Measurements from ENCODE around the gene BTBD9. TPM values are rescaled to one million over a fixed set of nuclear protein-coding genes. Genes with fewer than 3 reads are reported as not detected.

Gene BTBD9
- total RNA-seq, 2 donors from 2014 or later, result 15.3 to 23.6 TPM

DNA sequence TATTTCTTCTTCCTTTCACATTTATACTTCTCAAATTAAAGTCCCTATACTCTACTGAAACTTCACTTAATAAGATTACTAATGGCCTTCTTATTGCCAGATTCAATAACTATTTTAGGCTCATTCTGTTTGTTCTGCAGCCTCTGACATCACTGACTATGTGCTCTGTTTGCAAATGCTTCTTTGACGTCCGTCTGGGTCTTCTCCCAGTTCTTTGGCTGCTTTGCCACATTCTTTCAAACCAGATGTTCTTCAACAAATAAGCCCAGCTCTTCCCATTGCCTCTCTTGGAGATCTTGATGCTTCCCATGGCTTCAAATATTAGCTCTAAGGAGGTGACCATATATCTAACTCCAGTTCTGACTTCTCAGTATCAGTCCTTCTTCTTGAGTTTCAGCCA is 117.4 kb downstream of the BTBD9 start:
- no peaks in the 10 kb centered on the region for H3K9me3 ChIP-seq
- H3K4me3 ChIP-seq, result no peak overlapping the region
- H3K4me1 ChIP-seq, result no peaks in the 10 kb centered on the region
- no peaks in the 10 kb centered on the region for H3K27me3 ChIP-seq
- intact Hi-C loops (cut with DNase I), result no loop called here
- no peak for DNase-seq
- no peak overlapping the region for H3K9ac ChIP-seq (ENCODE audit: low read depth in 2 of 2, low read length in 2 of 2)
- TF ChIP-seq, protein P1, sequence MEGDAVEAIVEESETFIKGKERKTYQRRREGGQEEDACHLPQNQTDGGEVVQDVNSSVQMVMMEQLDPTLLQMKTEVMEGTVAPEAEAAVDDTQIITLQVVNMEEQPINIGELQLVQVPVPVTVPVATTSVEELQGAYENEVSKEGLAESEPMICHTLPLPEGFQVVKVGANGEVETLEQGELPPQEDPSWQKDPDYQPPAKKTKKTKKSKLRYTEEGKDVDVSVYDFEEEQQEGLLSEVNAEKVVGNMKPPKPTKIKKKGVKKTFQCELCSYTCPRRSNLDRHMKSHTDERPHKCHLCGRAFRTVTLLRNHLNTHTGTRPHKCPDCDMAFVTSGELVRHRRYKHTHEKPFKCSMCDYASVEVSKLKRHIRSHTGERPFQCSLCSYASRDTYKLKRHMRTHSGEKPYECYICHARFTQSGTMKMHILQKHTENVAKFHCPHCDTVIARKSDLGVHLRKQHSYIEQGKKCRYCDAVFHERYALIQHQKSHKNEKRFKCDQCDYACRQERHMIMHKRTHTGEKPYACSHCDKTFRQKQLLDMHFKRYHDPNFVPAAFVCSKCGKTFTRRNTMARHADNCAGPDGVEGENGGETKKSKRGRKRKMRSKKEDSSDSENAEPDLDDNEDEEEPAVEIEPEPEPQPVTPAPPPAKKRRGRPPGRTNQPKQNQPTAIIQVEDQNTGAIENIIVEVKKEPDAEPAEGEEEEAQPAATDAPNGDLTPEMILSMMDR (IDR thresholded peaks at IDR 0.05), result no peak
- no peaks in the 10 kb centered on the region for H3K36me3 ChIP-seq
- H3K27ac ChIP-seq, result no peak overlapping the region

DNA sequence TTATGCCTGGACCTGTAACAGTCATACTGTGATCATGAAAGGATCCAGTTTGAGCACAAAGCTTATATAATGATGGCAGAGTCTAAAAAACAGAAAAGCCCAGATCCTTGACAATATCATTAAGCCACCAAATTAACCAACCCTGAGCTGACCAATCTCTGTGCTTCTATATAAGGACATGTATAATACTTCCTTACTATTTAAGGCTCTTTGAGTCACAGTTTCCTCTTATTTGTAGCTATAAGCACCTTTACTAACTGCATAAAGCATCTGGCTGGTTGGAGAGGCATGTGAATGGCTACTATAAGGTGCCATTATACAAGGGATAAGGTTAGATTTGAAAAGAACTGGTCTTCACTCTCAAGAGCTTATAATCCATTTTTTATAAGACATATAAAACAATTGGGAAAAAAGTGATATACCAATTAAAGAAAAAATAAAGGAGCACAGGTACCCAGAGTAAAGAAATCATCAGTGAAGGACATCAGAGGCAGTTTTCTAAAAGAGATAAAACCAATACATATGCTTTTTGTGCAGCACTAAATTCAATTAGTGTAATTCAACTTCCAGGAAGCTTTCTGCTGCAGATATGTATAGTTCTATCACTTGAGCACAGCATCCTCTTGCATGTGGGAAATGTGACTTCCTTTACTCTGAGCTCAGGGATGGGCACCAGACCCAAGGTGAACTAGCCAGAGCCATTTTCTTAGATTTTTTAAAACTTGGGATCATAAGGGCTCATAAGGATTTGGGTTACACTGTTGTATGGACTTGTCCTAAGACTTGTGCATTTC is 121.0 kb downstream of the BTBD9 start:
- no peak for DNase-seq
- H3K9me3 ChIP-seq, result no peaks in the 10 kb centered on the region

DNA sequence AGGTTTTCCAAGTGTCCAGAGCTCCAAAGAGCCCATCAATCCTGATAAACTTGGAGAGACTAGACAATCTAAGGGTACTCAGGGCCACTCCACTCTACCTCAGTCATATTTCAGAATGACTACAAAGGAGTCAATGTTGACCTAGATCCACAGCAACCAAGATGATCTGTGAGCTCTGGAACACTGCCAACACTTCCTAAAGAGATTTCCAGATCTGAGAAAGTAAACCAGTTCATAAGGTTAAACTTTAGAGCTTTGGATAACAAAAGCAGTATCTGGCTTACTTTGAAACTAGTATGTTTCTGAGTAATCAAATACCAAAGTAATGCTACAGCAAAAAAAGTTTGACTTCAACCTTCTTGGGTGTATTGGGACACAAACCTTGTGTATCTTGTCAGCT is 122.7 kb downstream of the BTBD9 start:
- intact Hi-C loops (cut with DNase I), result loop anchor here (10.0 kb wide), 1 partner anchor 158 kb away; no protein-coding TSS in a partner anchor
- TF ChIP-seq, protein P1 (IDR thresholded peaks at IDR 0.05), result no peak
- DNase-seq, result no peak
- no peaks in the 10 kb centered on the region for H3K4me1 ChIP-seq
- no peak overlapping the region for H3K27ac ChIP-seq
- no peak overlapping the region for H3K9ac ChIP-seq (ENCODE audit: low read depth in 2 of 2, low read length in 2 of 2)
- H3K9me3 ChIP-seq, result no peaks in the 10 kb centered on the region
- no peaks in the 10 kb centered on the region for H3K27me3 ChIP-seq
- no peaks in the 10 kb centered on the region for H3K36me3 ChIP-seq
- H3K4me3 ChIP-seq, result no peak overlapping the region

More for the DNA sequence above, 121.0 kb downstream of the BTBD9 start:
- intact Hi-C loops (cut with DNase I), result loop anchor here (10.0 kb wide), 1 partner anchor 156 kb away; no protein-coding TSS in a partner anchor
- Histone ChIP-seq H3K36me3 (no peaks in the 10 kb centered on the region), H3K4me1 (no peaks in the 10 kb centered on the region), H3K27me3 (no peaks in the 10 kb centered on the region), H3K4me3 (no peak overlapping the region), H3K9ac (ENCODE audit: low read depth in 2 of 2, low read length in 2 of 2) (no peak overlapping the region), H3K27ac (no peak overlapping the region)
- TF ChIP-seq, protein P1 (IDR thresholded peaks at IDR 0.05), result no peak

DNA sequence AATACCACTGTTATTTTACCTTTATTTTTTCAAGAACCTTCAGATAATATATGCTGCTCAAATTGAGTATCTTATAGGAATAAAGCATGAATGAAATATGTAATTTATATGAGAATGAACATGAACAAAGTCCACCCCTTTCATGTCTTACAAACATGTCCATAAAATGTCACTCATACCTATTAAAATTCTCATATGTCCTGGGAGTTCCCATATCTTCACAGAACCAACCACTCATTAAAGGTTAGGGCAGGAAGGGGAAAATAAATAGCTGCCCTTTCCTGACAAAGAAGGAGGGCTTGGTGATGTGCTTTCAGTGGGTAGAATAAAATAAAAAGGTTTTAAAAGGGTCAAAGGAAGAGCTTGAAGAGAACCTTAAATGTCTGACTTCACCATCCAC is 125.3 kb downstream of the BTBD9 start:
- no peak overlapping the region for H3K27ac ChIP-seq
- H3K9ac ChIP-seq (ENCODE audit: low read depth in 2 of 2, low read length in 2 of 2), result no peak overlapping the region
- TF ChIP-seq, protein P1 (IDR thresholded peaks at IDR 0.05), result no peak
- no peak overlapping the region for H3K4me3 ChIP-seq
- no peaks in the 10 kb centered on the region for H3K27me3 ChIP-seq
- no peaks in the 10 kb centered on the region for H3K4me1 ChIP-seq
- H3K36me3 ChIP-seq, result no peaks in the 10 kb centered on the region
- H3K9me3 ChIP-seq, result no peaks in the 10 kb centered on the region
- DNase-seq, result no peak
- intact Hi-C loops (cut with DNase I), result loop anchor here (10.0 kb wide), 1 partner anchor 160 kb away; no protein-coding TSS in a partner anchor

DNA sequence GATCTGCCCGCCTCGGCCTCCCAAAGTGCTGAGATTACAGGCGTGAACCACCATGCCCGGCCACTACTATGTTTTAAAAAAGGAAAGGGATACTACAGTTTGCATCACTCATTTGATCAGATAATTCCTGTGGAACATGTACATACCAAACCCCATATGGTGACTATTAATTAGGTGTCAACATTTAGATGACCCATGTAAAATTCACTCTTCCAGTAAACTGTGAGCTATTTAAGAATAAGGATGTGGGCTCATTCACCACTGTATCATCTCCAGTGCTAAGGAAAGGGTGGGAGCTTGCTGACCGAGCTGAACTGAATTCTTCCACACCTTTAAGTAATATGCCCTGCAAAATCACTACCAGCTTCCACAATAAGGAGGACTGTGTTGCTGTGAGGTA is 127.5 kb downstream of the BTBD9 start:
- TF ChIP-seq, protein P1 (IDR thresholded peaks at IDR 0.05), result no peak
- Histone ChIP-seq H3K36me3 (no peaks in the 10 kb centered on the region), H3K27ac (no peak overlapping the region), H3K9me3 (no peaks in the 10 kb centered on the region), H3K27me3 (no peaks in the 10 kb centered on the region), H3K9ac (ENCODE audit: low read depth in 2 of 2, low read length in 2 of 2) (no peak overlapping the region), H3K4me3 (no peak overlapping the region), H3K4me1 (no peaks in the 10 kb centered on the region)
- no peak for DNase-seq
- intact Hi-C loops (cut with DNase I), result loop anchor here (10.0 kb wide), 1 partner anchor 163 kb away; no protein-coding TSS in a partner anchor

Measured in colonic mucosa (tissue), 4 donors.